Astrocyte (in vitro differentiated cells and primary cell): Measurements from ENCODE around the gene CDC42EP4. TPM values are rescaled to one million over a fixed set of nuclear protein-coding genes. Genes with fewer than 3 reads are reported as not detected.

ENCODE experiments used
- DNase-seq: peaks from one replicate; pipeline ENCODE4 v3.0.0-alpha.2; 2010; ENCODE audit warnings: low read depth
- FAIRE-seq: peaks from 2 replicates; lab custom pipeline; 2011; peaks lifted over from hg19 to GRCh38; lab: Jason Lieb, UNC
- H2AFZ ChIP-seq: 2 replicates; pipeline ENCODE4 v1.6.0; 2012; ENCODE audit warnings: low read depth, low read length, inconsistent platforms
- H3K27ac ChIP-seq: 2 replicates; pipeline ENCODE4 v1.5.1; 2011; ENCODE audit warnings: low read depth, low read length, inconsistent platforms
- H3K27me3 ChIP-seq: 2 replicates; pipeline ENCODE4 v1.6.0; 2011; ENCODE audit warnings: low read length, inconsistent platforms; ENCODE audit not compliant: insufficient read depth
- H3K36me3 ChIP-seq: 2 replicates; pipeline ENCODE4 v1.5.1; 2011; ENCODE audit warnings: low read length, inconsistent platforms; ENCODE audit not compliant: insufficient read depth
- H3K4me1 ChIP-seq: 2 replicates; pipeline ENCODE4 v1.5.1; 2011; ENCODE audit warnings: low read length, inconsistent platforms; ENCODE audit not compliant: insufficient read depth
- H3K4me2 ChIP-seq: 2 replicates; pipeline ENCODE4 v1.6.0; 2012; ENCODE audit warnings: low read length, inconsistent platforms
- H3K4me3 ChIP-seq: 2 replicates; pipeline ENCODE4 v1.5.1; 2011; ENCODE audit warnings: low read depth, mild to moderate bottlenecking, low read length, inconsistent platforms; ENCODE audit not compliant: insufficient read depth
- H3K79me2 ChIP-seq: 2 replicates; pipeline ENCODE4 v1.6.0; 2012; ENCODE audit warnings: mild to moderate bottlenecking, low read length, inconsistent platforms; ENCODE audit not compliant: insufficient read depth
- H3K9ac ChIP-seq: 2 replicates; pipeline ENCODE4 v1.6.0; 2012; ENCODE audit warnings: mild to moderate bottlenecking, low read length, inconsistent platforms
- H3K9me3 ChIP-seq: 2 replicates; pipeline ENCODE4 v1.5.1; 2012; ENCODE audit warnings: low read depth, mild to moderate bottlenecking, low read length, inconsistent platforms; ENCODE audit not compliant: insufficient read depth
- H4K20me1 ChIP-seq: 2 replicates; pipeline ENCODE4 v1.6.0; 2012; ENCODE audit warnings: low read length, inconsistent platforms; ENCODE audit not compliant: insufficient read depth
- H3K27ac Mint-ChIP-seq: one replicate; pipeline ENCODE4 v1.8.0; 2021; ENCODE audit warnings: mild to moderate bottlenecking, mixed read lengths; ENCODE audit not compliant: unreplicated experiment
- H3K27me3 Mint-ChIP-seq: one replicate; pipeline ENCODE4 v1.8.0; 2021; ENCODE audit warnings: low read depth, mixed read lengths; ENCODE audit not compliant: unreplicated experiment
- H3K36me3 Mint-ChIP-seq: one replicate; pipeline ENCODE4 v1.8.0; 2021; ENCODE audit warnings: low read depth, mixed read lengths; ENCODE audit not compliant: unreplicated experiment
- H3K4me1 Mint-ChIP-seq: one replicate; pipeline ENCODE4 v1.8.0; 2021; ENCODE audit warnings: low read depth, mixed read lengths; ENCODE audit not compliant: unreplicated experiment
- H3K4me3 Mint-ChIP-seq: one replicate; pipeline ENCODE4 v1.8.0; 2021; ENCODE audit warnings: mild to moderate bottlenecking, moderate library complexity, mixed read lengths; ENCODE audit not compliant: unreplicated experiment
- H3K9me3 Mint-ChIP-seq: one replicate; pipeline ENCODE4 v1.8.0; 2021; ENCODE audit warnings: mild to moderate bottlenecking, mixed read lengths; ENCODE audit not compliant: unreplicated experiment
- EZH2 ChIP-seq: IDR thresholded peaks from 2 replicates; pipeline ENCODE4 v1.6.1; 2012; ENCODE audit warnings: mild to moderate bottlenecking, low read length, inconsistent platforms; ENCODE audit not compliant: insufficient read depth
- total RNA-seq: library from RNA; stranded (reverse); gene quantifications from 2 replicates; pipeline ENCODE4 v1.2.1, GENCODE V29; 2021
- TF ChIP-seq, protein P1 (sequence below): IDR thresholded peaks from 2 replicates; pipeline ENCODE4 v1.5.1; 2011; ENCODE audit warnings: low read depth, mild to moderate bottlenecking, inconsistent platforms, low read length, moderate library complexity; ENCODE audit not compliant: insufficient read depth

Gene CDC42EP4
- total RNA-seq, 1 donor from 2014 or later, result 15.8 TPM

DNA sequence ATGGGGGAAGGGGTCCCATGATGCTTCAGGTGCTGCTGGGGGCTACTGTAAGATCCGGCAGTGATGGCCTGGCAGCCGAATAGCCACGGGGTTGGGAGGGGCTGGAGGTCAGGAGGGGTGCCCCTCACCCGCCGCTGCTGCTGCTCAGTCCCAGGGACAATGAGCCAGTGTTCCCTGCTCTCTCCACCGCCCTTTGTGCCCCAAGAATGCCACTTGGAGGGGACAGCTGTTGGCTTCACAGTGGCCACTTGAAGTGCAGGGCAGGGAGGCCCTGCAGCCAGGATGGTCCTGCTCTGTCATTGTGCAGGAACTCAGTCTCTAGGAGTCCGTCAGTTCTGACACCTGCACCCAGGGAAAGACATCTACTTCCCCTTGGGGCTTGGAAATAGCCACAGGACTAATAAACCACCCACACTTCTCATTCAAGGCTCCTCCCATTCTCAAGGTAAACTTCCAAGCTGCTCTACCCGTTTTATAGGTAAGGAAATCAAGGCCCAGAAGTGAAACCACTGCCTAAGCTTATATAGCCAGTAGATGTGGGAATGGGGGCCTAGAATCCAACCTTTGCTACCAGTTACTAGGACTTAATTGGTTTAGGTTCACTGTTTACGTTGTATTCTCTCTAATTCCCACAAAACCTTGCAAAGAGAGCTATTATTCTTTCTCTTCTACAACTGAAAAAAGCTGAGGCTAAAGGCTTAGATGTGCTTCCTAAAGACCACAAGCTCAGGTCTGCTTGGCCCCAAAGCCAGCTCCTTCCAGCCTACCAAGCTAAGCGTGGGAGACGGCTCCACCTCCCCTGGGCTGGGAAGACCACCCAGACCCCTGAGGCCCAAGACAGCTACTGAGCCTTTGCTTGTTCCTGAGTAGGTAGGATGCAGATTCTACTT is 43.9 kb downstream of the CDC42EP4 start:
- no peaks in the 10 kb centered on the region for H3K27me3 ChIP-seq
- H3K4me3 ChIP-seq, result no peak overlapping the region
- no peak overlapping the region for H3K27ac ChIP-seq
- H3K4me2 ChIP-seq, result no peak overlapping the region
- H3K27ac Mint-ChIP-seq, result no peak overlapping the region
- H3K4me1 Mint-ChIP-seq, result no peaks in the 10 kb centered on the region
- H2AFZ ChIP-seq, result no peak overlapping the region
- no peaks in the 10 kb centered on the region for H3K9me3 Mint-ChIP-seq
- no peaks in the 10 kb centered on the region for H3K79me2 ChIP-seq
- H3K4me3 Mint-ChIP-seq, result no peak overlapping the region
- no peak overlapping the region for H3K9ac ChIP-seq
- H3K4me1 ChIP-seq, result peaks cover 3% of the 10 kb centered on the region
- FAIRE-seq (no peak), DNase-seq (no peak)
- H4K20me1 ChIP-seq, result no peaks in the 10 kb centered on the region
- no peaks in the 10 kb centered on the region for H3K36me3 ChIP-seq
- TF ChIP-seq, protein P1, sequence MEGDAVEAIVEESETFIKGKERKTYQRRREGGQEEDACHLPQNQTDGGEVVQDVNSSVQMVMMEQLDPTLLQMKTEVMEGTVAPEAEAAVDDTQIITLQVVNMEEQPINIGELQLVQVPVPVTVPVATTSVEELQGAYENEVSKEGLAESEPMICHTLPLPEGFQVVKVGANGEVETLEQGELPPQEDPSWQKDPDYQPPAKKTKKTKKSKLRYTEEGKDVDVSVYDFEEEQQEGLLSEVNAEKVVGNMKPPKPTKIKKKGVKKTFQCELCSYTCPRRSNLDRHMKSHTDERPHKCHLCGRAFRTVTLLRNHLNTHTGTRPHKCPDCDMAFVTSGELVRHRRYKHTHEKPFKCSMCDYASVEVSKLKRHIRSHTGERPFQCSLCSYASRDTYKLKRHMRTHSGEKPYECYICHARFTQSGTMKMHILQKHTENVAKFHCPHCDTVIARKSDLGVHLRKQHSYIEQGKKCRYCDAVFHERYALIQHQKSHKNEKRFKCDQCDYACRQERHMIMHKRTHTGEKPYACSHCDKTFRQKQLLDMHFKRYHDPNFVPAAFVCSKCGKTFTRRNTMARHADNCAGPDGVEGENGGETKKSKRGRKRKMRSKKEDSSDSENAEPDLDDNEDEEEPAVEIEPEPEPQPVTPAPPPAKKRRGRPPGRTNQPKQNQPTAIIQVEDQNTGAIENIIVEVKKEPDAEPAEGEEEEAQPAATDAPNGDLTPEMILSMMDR, result no peak
- no peak for TF ChIP-seq EZH2
- no peaks in the 10 kb centered on the region for H3K9me3 ChIP-seq
- H3K36me3 Mint-ChIP-seq, result no peaks in the 10 kb centered on the region
- H3K27me3 Mint-ChIP-seq, result peaks cover 11% of the 10 kb centered on the region

DNA sequence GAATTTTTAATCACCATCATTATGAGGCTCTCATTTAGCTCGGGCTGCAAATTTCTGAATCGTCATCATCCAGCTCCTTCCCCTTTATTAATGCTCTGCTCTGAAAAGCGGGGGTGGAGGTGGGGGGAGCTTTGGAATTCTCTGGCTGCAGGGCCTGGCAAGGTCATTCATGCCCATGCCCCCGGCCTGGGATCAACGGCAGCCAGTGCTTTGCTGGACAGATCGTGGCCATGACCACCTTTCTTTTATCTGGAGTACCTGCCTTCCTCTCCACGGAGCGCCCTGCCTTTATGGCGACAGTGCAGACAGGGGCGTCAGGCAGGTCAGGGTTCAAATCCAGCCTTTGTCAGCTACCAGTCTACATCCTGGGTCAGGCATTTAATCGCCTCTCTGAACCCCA is 45.0 kb downstream of the CDC42EP4 start:
- Histone ChIP-seq H3K36me3 (no peaks in the 10 kb centered on the region), H3K79me2 (no peaks in the 10 kb centered on the region), H4K20me1 (no peaks in the 10 kb centered on the region), H3K4me1 (peaks cover 13% of the 10 kb centered on the region), H3K27ac (no peak overlapping the region), H3K9ac (no peak overlapping the region), H3K4me2 (no peak overlapping the region), H2AFZ (no peak overlapping the region), H3K9me3 (no peaks in the 10 kb centered on the region), H3K27me3 (no peaks in the 10 kb centered on the region), H3K4me3 (no peak overlapping the region)
- Mint-ChIP-seq H3K27me3 (peaks cover 11% of the 10 kb centered on the region), H3K4me1 (peaks cover 8% of the 10 kb centered on the region), H3K27ac (no peak overlapping the region), H3K4me3 (no peak overlapping the region), H3K9me3 (no peaks in the 10 kb centered on the region), H3K36me3 (no peaks in the 10 kb centered on the region)
- FAIRE-seq (no peak), DNase-seq (no peak)
- no peak for TF ChIP-seq EZH2
- TF ChIP-seq, protein P1, result no peak
